Measurements from ENCODE around the gene DEPDC5.
A peak's percentile ranks its signal among the peaks of the same experiment; 100 is the strongest.
"Not testable (repeated sequence)": the region's sequence is repeated elsewhere in the genome, so short reads cannot be mapped to it uniquely, and the experiment has no call there.

DEPDC5 gene

DNA sequence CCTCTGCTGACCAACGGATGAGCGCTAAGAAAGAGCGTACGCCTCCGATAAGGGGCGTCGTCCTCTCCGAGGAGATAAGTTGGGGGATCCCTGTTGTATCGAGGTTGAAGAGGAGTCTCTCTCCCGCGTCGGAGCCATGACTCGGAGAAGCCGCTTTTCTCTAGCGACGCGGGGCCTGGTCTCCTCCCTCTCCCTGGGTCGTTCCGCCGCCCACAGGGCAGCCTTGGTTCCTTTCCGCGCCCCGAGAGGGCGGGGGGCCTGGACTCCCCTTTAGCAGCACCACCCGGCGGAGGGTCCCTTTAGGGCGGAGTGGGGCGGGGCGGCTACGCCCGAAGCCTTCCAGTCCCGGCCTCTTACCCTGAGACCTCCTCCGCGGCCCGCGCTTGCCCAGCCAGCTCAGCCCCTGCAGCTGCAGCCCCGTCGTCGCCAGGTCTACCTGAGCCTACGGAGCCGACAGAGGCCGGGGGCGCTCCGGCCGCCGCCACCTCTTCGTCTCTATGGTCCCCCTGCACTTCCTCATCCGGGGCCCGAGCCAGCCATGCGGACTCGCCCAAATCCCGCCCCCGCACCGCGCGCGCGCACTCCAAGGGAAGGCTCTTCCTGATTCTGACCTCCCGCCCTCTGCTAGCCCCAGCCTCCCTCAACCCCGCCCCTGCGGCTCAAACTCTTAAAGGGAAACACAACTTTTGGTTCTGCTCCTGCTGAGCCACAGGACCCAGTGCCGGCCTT, 4.0 kb upstream of the DEPDC5 start, which contains the start of gene PRR14L:
PRR14L (minus strand) TSS at position 497 of the 729 bp plus-strand sequence. CDS start 11,272 bp downstream, outside the sequence.
- peak; percentile 98 for DNase-seq

- DNase-seq: no peak
Measured at GRCh38 chr22:31750365-31751284, 3.2 kb upstream of the DEPDC5 start.

DNA sequence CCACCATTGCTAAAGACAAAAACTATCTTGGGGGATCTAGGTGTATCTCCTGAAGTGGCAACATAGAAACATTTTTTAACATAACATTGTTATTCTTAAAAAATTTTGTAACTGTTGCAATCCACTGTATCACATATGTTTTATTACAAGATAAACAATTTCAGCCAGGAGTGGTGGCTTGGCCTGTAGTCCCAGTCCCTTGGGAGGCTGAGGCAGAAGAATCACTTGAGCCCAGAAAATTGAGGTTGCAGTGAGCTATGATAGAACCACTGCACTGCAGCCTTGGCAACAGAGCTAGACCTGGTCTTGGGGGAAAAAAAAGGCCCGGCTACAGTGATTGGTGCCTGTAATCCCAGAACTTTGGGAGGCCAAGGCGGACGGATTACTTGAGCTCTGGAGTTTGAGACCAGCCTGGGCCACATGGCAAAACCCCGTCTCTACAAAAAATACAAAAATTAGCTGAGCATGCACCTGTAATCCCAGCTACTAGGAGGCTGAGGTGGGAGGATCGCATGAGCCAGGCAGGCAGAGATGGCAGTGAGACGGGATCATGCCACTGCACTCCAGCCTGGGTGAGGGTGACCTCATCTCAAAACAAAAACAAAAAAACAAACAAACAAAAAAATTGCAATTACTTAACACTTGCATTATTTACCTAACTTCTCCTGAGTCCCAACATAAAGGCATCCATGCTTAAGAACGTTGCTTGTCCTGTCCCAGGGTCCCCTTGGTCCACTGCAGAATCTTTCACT, 1.5 kb upstream of the DEPDC5 start:
- DNase-seq: no peak

- no peak for DNase-seq
Measured at GRCh38 chr22:31753005-31753633, 700 bp upstream of the DEPDC5 start.

DNA sequence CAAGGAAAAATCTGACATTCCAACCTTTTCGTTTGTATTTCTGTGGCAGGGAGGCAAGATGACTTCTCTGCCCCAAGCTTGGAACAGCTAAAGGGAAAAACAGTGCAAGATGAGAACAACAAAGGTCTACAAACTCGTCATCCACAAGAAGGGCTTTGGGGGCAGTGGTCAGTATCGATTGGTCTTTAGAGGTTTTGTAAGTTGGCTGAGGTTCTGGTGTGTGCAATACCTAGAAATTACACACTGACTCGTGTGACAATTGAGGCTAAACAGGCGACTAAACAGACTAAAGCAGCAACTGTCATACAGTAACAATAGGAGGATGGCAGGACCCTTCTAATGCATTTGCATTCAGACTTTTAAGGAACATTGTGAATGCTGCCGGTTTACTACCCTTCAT, 994 bp downstream of the DEPDC5 start:
- no peak for DNase-seq

DNA sequence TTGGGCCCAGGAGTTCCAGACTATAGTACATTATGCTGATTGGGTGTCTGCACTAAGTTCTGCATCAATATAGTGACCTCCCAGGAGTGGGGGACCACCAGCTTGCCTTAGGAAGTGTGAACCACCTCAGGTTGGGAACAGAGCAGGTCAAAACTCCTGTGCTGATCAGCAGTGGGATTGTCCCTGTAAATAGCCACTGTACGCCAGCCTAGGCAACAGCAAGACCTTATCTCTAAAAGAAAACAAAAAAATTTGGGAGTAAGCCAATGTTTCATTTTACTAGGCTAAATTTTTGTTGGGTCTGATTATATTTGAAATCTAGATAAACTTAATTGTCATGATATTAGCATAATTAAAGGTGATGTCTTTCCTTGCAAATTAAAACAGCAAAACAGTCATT, 3.4 kb downstream of the DEPDC5 start:
- no peak for DNase-seq

- DNase-seq: not testable (repeated sequence)
Measured at GRCh38 chr22:31758860-31759259, 5.0 kb downstream of the DEPDC5 start.

GRCh38 chr22:31764785-31765184, 11.0 kb downstream of the DEPDC5 start:
- DNase-seq: no peak

DNA sequence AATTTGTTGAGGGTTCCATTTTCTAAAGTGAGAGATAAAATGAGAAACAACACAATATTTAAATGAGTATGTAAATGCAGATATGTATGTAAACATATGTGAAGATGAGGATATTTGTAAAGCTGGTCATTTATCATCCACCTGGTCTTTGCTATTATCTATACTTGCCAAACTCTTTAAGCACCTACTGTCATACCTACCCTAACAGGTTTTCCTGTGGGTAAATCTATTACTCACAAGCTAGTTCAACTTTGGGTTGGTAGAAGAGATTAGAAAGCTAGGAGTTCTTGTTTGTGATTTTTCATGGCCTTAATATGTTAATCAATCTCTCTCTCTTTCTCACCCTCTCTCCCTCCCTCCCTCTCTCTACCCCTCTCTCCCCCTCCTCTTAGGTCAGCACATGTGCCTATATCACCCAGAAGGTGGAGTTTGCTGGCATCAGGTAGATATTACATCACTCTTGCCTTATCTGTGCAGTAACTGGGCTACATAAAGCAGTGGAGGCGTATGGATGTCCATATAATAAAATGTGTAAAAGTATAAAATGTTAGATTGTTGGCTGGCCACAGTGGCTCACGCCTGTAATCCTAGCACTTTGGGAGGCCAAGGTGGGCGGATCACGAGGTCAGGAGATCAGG, 14.7 kb downstream of the DEPDC5 start:
- no peak for DNase-seq

DNA sequence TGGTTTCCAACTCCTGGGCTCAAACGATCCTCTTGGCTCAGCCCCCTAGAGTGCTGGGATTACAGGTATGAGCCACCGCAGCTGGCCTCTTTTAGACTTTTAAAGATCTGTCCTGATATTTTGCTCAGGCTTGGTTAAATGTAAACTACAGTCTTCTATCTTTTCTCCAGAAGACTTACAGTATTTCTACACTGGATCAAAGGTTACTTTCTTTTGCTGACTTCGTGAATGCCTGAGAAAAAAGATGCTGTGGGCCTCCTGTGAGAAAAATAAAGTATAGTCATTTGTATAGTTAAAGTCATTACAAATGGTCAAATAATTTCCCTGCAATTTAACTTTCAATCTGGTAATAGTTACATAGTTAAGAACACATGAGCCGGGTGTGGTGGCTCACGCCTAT, 19.6 kb downstream of the DEPDC5 start:
- DNase-seq: no peak

GRCh38 chr22:31776231-31776630, 22.4 kb downstream of the DEPDC5 start:
- no peak for DNase-seq

- DNase-seq: no peak
Measured at GRCh38 chr22:31789803-31790202, 36.0 kb downstream of the DEPDC5 start.

DNA sequence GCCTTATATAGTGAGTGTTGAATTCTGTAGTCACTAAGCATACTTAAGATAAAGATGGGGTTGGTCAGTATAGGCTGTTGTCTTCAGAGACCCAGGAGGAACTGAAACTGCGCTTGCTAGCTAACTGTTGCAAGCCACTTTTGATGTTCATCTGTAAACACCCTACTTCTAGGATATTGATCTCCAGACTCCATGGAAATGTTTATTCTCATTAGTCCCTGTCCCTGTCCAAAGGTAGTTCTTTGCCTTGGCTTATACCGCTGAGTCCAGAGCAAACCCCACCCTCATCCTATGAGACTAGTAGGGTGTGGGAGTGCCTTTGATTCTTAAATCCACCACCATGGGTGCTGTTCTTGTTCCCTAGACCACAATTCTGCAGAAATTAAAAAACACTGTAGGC, 36.4 kb downstream of the DEPDC5 start:
- DNase-seq: no peak

DNA sequence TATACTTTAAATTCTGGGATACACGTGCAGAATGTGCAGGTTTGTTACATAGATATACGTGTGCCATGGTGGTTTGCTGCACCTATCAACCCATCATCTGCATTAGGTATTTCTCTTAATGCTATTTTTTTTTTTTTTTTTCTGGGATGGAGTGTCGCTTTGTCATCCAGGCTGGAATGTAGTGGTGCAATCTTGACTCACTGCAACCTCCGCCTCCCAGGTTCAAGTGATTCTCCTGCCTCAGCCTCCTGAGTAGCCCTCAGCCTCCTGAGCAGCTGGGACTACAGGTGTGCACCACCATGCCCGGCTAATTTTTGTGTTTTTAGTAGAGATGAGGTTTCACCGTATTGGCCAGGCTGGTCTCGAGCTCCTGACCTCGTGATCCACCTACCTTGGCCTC, 45.5 kb downstream of the DEPDC5 start:
- not testable (repeated sequence) for DNase-seq

- DNase-seq: no peak
Measured at GRCh38 chr22:31800065-31800464, 46.2 kb downstream of the DEPDC5 start.

GRCh38 chr22:31800861-31801260, 47.0 kb downstream of the DEPDC5 start:
- not testable (repeated sequence) for DNase-seq

DNA sequence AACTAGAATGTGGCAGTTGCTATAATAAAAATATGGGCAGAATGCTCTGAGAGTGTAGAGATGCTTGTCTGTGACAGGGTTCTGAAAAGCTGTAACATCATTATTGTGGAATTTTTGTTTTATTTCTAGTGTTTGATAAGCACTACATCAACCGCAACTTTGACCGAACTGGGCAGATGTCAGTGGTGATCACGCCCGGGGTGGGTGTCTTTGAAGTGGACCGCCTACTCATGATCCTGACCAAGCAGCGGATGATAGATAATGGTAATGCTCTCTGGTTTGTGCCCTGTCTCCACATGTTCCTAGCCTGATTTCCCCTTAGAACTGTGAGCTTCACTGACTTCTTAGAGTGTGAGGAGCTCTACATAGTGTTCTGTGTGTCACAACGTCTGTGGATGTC, 48.8 kb downstream of the DEPDC5 start:
- DNase-seq: no peak

DNA sequence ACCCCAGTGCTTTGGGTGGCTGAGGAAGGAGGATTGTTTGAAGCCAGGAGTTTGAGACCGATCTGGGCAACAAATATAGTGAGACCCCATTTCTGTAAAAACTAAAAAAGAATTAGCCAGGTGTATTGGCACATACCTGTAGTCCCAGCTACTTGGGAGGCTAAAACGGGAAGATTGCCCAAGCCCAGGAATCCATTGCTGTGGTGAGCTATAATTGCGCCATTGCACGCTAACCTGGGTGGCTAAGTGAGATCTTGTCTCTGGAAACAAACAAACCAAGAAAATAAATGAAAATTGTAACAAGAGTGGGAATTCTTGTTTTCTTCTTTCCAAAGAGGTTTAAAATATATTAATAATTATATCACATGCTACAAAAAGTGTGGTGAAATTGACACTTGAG, 52.9 kb downstream of the DEPDC5 start:
- no peak for DNase-seq

- no peak for DNase-seq
Measured at GRCh38 chr22:31812977-31813605, 59.3 kb downstream of the DEPDC5 start.

- not testable (repeated sequence) for DNase-seq
Measured at GRCh38 chr22:31813898-31814297, 60.1 kb downstream of the DEPDC5 start.

DNA sequence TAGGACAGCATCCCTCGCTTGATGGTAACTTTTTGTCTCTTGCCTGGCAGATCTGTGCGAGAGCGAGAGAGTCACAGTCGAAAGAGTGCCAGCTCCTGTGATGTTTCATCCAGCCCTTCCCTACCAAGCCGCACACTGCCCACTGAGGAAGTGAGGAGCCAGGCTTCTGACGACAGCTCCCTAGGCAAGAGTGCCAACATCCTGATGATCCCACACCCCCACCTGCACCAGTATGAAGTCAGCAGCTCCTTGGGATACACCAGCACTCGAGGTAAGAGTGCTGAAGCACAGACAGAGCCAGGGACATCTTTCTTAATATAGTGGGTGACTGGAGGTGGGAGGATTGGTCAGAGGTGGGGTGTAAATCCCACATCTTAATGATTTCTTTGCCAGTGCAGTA, 61.1 kb downstream of the DEPDC5 start:
- no peak for DNase-seq

DNA sequence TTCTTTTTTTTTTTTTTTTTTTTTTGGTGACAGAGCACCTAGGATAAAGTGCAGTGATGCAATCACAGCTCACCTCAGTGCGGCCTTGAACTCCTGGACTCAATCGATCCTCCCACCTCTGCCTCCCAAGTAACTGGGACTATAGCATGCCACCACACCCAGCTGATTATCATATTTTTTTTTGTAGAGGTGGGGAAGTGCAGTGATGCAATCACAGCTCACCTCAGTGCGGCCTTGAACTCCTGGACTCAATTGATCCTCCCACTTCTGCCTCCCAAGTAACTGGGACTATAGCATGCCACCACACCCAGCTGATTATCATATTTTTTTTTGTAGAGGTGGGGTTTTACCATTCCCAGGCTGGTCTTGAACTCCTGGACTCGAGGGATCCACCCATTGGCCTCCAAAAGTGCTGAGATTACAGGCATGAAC, 61.6 kb downstream of the DEPDC5 start:
- not testable (repeated sequence) for DNase-seq

Measured in T-helper 9 cell (primary cell).